COLO668 (cell line): ENCODE measurements around the gene DOCK4.

Source experiments
- DNase-seq: peaks from one replicate; lab custom pipeline; 2025; ENCODE audit not compliant: unreplicated experiment; lab: John Stamatoyannopoulos, UW

Gene DOCK4

GRCh38 chr7:112116894-112117293 is 89.3 kb downstream of the DOCK4 start:
- DNase-seq = peak; percentile 59

GRCh38 chr7:112116358-112116757 is 89.8 kb downstream of the DOCK4 start:
- no peak for DNase-seq

GRCh38 chr7:112115880-112116279 is 90.3 kb downstream of the DOCK4 start:
- DNase-seq = no peak

- DNase-seq = no peak
Measured at GRCh38 chr7:112113913-112114575, 92.2 kb downstream of the DOCK4 start.

GRCh38 chr7:112112822-112113255 is 93.4 kb downstream of the DOCK4 start:
- no peak for DNase-seq

GRCh38 chr7:112110651-112111050 is 95.5 kb downstream of the DOCK4 start:
- DNase-seq = no peak

GRCh38 chr7:112110175-112110574 is 96.0 kb downstream of the DOCK4 start:
- no peak for DNase-seq

- no peak for DNase-seq
Measured at GRCh38 chr7:112108981-112109380, 97.2 kb downstream of the DOCK4 start.

- no peak for DNase-seq
Measured at GRCh38 chr7:112105584-112106530, 100.3 kb downstream of the DOCK4 start.

- DNase-seq = no peak
Measured at GRCh38 chr7:112104120-112104519, 102.1 kb downstream of the DOCK4 start.

- peak; percentile 33 for DNase-seq
Measured at GRCh38 chr7:112103246-112103645, 103.0 kb downstream of the DOCK4 start.

- DNase-seq = no peak
Measured at GRCh38 chr7:112101201-112101846, 104.9 kb downstream of the DOCK4 start.

GRCh38 chr7:112097524-112097923 is 108.7 kb downstream of the DOCK4 start:
- DNase-seq = no peak

GRCh38 chr7:112093409-112093808 is 112.8 kb downstream of the DOCK4 start:
- no peak for DNase-seq

- no peak for DNase-seq
Measured at GRCh38 chr7:112092709-112093395, 113.3 kb downstream of the DOCK4 start.

GRCh38 chr7:112092306-112092705 is 113.9 kb downstream of the DOCK4 start:
- DNase-seq = no peak

GRCh38 chr7:112091768-112092167 is 114.4 kb downstream of the DOCK4 start:
- no peak for DNase-seq

GRCh38 chr7:112089551-112089950 is 116.6 kb downstream of the DOCK4 start:
- DNase-seq = no peak

- DNase-seq = no peak
Measured at GRCh38 chr7:112088484-112089016, 117.6 kb downstream of the DOCK4 start.

GRCh38 chr7:112086496-112087254 is 119.5 kb downstream of the DOCK4 start:
- DNase-seq = no peak
